LHCN-M2 (cell line): ENCODE measurements around the gene PCBP3. TPM values are rescaled to one million over a fixed set of nuclear protein-coding genes. Genes with fewer than 3 reads are reported as not detected.

Experiments used
- DNase-seq: peaks from one replicate; pipeline ENCODE4 v3.0.0-alpha.2; 2012; ENCODE audit warnings: low read depth
- total RNA-seq: library from RNA; depleted of rRNA; stranded (reverse); fragments of >200 nt; gene quantifications from 2 replicates; pipeline ENCODE4 v1.2.3, GENCODE V29; 2014

The PCBP3 gene
- total RNA-seq, 1 experiment from 2014 or later, result 3.8 TPM

DNA sequence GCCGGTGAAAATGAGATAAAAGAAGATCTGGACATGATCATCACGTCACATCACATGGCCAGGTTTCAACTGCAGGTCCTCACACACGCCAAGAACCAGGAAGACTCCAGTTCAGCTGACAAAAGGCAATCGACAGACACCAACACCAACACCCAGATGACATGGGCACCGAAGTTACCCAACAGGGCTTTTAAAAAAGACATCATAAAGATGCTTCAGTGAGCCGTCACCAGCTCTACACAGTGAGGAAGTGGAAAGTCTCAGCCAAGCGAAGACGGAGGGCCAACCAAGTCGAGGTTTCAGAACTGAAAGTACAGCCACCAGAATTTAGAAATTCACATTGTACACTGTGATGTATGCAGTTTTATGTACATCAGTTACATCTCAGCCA is 183.8 kb downstream of the PCBP3 start:
- DNase-seq, result no peak

DNA sequence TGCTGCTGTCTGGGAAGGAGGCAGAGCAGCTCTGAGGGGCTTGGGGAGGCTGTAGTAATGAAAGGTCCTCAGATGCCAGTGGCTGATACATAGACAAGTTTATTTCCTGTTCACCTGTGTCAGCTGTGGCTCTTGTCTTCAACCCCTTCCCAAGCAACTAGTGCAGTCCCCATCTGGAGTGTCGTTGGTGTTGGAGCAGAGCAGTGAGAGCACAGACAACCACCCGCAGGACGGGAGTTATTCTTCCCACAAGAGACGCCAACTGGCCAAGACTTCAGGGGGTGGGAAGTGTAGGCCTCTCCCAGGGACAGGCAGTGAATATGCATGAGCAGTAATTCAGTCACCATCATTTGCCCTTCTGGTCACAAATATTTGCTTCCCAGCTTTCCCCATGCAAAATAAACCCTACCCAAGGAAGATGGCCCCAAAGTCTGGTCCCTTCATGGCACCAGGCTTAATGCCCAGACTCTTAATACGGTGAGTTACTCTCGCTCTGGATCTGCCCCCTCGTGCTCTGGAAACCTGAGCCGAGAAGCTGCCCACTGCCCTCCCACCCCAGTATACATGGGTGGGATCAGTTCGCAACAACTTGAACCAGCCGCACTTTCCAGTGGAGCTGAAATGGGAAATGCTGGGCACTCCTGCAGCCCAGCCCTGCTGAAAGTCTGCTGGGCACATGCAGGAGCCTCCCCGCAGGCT is 184.5 kb downstream of the PCBP3 start:
- DNase-seq, result no peak

DNA sequence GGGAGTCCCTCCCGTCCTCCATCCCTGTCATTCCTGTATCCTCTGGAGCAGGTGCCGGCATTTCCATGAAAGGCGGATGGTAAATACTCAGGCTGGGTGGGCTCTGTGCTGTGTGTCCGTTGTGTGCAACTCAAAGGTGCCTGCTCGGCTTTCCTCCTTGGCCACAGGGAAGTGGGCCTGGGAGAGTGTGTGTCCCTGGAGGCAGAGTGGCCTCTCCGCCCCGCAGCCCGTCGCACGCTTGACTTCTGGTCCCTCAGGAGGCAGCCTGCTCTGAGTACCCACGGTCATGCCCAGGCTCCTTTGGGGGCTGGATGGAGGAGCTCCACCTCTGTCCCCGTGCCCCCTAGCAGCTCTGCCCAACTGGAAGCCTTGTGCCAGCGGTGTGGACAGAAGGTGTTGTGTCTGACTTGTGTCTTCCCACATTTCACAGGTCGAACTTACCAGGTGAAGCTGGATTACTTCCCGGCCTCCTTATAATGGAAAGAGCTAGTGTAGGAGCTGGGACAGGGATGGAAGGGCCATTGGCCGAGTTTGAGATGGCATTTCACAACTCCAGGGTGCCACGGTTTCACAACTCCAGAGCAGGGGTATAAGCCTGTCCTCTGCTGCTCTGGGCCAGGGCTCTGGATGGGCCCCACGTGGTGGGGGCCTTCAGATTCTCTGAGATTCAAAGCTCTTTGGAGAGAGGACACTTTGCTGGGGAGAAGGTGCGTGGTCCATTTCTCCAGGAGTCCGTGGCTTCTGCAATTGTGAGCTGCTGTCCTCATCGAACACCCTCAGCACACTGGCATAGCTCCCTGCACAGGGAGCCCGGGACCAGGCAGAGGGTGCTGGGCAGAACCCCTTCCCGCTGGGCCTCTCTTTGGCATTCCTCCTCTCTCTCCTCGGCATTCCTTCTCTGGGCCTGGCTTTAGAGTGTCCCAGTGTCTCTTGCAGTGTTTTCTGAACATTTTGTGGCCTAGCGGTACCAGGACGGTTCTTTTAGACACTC is 185.3 kb downstream of the PCBP3 start:
- DNase-seq, result no peak

DNA sequence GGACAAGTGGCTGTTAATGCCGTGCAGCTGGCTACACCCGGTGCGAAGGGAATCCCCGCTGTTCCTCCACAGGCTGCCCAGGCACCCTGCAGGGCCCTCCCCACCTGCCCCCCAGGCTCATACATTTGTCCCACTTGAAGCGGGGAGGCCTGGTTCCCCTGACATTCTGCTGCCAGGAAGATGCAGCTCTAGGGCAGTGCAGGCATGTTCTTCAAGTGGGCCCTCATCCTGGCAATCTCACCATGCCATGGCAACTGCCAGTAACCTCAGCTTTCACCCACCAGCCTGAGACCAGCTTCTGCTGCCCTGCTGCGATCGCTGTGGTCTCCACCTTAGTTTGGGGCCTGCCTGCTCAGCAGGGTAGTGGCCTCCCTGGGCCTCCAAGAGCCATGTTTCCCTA is 186.1 kb downstream of the PCBP3 start:
- no peak for DNase-seq

DNA sequence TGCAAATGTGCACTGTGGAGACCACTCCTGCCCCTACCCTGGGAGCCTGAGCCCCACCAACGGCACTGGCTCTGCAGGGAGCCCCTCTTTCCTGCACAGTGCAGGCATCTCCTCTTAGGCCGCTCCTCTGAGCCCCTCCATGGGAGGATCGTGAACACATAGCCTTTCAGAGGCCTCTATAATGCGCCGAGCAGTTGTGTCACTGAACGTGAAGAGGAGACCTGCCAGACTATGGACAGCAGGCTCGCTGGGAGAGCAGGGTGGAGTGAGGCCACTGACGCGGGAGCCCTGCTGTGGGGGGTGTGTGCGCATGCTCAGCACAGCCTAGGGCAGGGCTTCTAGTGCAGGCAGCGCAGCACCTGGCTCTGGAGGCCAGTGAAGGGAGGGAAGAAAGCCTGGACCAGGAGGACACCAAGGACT is 186.7 kb downstream of the PCBP3 start:
- DNase-seq, result no peak

DNA sequence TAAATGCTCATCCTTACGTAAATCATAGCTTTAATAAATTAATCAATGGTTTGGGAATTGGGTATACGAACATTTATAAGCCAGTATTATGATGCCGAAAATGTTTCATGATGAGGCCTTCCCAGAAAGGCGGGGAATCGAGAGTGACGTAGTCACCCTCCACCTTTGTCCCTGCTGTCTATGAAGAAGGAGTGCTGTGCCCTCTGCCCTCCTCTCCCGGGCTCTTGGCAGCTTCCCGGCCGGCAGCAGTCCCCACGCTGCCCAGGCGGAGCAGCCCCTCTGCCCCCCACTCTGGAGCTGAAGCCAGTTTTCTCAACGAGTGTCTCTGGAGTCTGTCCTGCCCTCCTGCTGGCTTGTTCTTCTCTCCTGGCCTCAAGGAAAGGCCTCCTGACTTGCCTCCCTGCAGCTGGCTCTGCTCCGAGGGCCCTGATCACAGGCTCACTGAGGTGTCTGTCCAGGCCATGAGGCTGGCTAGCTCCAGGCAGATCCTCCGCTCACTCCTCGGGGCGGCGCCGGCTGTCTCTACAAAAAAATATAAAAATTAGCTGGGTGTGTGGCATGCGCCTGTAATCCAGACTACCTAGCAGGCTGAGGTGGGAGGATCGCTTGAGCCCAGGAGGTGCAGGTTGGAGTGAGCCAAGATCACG is 187.3 kb downstream of the PCBP3 start:
- no peak for DNase-seq

DNA sequence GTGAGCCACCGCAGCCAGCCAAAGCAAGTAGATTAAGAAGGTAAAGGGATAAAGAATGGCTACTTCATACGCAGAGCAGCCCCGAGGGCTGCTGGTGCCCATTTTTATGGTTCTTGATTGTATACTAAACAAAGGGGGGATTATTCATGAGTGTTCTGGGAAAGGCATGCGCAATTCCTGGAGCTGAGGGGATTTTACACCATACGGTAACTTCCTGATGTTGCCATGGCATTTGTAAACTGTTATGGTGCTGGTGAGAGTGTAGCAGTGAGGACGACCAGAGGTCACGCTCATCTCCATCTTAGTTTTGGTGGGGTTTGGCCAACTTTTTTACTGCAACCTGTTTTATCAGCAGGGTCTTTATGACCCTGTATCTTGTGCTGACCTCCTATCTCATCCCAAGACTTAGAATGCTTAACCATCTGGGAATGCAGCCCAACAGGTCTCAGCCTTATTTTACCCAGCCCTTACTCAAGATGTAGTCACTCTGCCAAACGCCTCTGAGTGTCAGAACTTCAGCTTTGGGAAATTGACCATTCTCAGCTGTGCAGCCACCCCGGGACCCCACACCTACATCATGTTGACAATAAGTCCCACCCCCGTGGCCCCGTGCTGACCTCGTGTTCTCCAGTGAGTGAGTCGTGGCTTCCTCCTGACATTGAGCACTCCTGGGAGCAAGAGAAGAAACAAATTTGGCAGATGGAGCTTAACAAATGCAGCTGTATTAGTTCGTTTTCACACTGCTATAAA is 188.6 kb downstream of the PCBP3 start:
- peak; percentile 89 for DNase-seq

DNA sequence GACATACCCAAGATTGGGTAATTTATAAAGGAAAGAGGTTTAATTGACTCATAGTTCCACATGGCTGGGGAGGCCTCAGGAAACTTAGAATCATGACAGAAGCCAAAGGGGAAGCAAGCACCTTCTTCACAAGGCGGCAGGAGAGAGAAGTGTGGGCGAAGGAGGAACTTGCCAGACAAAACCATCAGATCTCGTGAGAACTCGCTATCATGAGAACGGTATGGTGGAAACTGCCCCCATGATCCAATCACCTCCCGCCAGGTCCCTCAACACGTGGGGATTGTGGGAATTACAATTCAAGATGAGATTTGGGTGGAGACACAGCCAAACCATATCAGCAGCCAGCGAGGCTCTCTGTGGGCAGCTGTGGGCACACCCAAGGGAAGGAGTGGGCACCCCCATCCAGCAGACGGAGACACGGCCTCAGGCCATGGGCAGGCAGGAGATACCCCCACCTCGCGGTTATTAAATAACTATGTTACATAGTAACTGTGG is 189.3 kb downstream of the PCBP3 start:
- peak; percentile 34 for DNase-seq

DNA sequence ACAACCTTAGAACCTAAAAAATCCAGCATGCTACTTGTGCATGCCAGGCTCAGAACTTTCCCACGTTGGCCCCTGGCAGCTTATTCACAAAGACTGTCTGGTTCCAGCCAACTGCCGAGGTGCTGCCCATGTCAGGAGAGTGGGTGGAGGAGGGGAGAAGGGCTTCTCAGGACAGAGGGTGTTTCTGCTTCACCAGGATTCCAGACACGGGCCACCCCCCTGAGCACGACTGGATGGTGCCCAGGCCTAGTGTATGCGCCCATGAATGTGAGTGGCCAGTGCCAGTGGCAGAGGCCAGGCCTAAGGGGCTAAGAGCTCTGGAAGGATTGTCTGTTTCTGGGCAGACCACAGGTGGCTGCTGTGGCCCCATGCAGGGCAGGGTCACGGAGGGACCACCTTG is 189.9 kb downstream of the PCBP3 start:
- no peak for DNase-seq

DNA sequence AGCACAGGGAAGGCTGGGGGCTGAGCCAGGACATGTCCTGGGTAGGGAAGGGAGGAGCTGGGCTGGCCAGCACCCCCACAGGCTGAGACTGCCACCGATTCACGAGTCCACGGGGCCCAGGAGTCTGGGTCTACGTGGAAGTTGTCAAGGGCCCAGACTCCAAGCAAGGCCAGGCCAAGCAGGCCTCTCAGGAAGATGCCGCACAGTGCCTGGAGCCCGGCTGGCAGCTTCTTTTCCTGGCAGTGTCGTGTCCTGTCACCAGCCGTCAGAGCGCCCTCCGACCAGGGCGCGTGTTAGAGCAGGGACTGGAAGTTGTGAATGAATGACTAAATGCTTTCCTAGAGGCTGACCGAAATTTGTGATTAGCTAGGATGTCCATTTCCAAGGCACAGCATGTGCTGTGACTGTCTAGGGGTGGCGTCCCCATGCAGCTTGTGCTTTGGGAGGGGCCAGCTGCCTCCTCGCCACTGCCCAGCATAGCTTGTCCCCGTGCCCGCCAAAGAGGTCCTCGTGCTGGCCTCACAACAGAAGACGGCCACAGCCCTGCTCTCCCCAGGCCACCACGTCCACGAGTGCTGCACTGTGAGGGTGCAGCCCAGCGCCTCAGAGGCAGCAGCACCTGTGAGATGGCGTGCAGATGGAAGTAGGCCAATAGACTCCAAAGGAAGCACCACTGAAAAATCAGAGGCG is 190.6 kb downstream of the PCBP3 start:
- no peak for DNase-seq

DNA sequence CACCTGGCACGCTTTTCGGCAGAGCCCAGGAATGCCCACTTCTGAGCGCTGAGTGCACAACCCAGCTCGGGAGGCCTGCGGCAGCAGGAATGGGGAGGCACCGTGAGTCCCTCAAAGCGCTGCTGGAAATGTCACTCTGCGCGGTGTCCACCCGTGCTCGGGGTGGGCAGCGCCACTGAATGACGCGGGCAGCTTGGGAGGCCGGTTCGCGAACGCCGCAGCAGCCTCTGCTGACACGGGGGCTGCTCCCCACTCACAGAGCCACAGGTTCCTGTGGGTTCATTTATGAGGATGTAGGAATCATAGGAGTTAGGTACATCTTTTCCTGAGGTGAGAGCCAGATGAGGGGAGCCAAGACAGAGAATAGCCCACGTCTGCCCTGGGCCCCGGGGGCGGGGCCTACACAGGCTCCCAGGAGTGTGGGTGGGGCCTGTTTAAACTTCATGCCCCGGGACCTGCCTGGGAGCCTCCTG is 191.3 kb downstream of the PCBP3 start:
- DNase-seq, result no peak

DNA sequence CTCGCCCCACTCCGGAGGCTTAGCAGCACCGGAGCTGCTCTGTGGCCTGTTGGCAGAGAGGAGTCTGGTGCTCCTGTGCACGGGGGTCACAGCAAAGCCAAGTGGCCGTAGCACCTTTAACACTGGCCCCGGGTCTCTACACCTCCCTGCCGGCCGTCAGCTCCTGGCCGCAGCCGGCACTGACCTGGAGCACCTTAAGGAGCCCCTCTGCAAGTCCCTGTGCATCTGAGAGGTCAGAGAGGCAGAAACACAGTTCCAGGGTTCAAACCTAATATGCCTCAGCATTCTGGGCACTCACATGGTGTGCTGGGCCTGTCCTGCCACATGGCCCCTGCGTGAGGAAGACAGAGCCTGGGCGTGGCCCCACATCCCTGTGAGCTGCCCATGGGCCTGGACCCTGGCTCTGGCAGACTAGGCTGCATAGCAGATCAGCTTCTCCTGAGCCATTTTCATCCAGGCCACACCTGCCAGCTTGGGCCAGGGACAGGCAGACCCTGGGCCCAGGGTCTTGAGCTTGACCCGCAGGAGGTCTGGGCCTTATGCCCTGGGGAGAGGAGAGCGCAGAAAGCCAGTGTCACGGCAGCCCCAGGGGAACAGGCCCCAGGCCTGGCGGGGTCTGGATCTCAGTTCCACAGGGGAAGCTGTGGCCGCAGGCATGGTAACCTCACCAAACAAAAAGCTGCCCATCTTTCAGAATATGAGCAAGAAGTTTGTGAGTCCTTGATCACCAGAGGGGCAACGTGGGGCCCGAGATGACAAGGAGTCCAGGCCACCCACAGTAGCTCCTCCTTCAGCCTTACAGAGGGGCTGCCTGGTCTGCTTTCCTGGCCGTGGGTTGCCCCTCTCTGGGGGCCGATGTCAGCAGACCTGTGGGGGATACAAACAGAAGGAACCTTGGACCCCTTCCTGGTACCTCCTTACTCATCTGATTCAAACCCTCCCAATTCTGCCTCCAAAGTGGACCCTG is 192.1 kb downstream of the PCBP3 start:
- DNase-seq, result no peak

DNA sequence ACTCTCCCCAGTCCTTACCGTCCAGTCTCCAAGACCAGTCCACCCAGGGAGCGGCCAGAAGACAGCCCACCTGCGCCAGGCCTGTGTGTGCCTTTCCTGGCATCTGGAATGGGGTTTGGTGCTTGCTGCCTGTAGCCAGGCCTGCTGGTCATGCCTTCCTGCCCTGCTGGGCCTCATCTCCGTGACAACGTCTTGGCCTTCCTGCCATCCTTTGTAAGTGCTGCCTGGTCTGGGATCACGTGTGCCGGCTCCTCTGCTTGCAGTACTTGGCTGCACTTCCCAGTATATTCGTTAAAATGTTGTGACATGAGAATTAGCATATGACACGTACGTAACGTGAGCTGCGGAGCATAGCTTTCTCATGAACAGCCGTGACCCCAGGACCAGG is 192.7 kb downstream of the PCBP3 start:
- no peak for DNase-seq

DNA sequence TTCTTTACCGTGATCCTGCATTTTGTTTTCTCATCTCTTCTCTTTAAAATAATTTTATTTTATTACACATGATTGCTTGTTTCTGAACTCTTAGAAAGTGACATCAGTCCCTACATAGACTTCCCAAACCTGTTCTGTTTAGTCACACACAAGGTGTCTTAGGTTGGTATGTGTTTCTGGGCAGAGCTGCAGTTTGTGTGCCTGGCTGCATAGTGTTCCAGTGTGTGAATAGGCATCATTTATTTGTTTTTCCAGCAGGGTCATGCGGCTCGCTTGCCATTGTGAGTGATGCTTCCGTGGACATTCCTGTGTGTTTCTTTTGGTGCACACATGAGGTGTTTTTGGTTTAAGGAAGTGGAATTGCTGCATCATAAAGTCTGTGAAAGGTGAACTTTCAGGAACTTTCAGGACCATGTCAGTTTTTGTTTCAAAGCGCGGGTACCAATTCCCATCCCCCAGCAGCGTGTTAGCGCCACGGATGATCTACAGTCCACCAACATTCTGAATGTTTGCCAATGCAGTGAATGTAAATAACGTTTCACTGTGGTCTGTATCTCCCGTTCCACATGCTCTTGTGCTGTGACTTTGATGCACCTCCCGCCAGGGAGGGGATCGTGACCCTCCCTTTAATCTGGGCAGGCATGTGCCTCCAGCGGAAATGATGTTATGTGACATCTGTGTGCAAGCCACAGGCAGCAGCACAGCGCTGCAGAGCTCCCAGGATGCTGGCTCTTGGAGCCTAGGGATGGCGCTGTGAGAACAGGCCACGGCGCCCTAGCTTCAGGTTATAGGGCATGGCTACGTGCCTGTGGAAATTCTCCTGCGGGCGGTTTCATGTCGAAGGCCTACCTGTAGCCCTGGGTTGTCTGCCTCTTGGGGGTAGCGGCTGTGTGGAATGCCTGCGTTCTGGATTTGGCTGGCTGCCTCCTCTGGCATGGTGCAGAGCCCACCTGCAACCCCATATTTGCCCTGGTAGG is 193.5 kb downstream of the PCBP3 start:
- DNase-seq, result no peak

DNA sequence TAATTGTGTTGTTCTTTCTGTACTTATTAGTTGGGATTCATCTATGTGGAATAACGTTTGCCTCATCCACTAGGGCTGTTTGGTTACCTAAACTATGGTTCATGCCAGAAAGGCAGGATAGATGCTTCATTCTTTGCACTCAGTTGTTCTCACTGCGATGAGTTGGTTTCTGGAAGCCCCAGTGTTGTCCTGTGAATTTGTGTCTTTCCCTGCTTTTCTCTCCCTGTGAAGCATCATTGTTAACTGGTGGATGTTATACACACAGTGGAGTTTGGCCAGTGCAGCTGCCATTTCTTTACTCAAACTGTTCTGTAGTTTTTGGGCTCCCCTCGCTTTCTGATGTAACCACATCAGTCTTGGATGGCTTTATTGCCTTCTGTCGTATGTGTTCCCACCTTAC is 194.4 kb downstream of the PCBP3 start:
- DNase-seq, result no peak

DNA sequence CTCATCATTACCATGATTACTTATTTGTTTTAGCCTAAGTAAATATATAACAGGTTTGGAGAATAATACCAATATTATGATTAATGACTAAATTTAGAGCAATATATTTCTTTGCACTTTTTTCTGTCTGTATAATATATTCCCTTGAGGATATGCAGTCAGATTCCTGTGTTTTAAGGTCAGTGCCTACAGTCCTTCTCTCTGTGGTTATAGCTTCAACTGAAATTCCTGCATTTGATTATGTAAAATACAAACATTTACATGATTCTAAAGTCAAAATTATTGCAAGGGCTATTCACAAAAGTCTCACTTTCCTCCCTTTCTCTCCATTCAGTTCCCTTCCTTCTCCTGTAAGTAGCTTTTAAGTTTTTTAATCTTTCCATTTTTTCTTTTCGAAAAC is 195.1 kb downstream of the PCBP3 start:
- peak; percentile 48 for DNase-seq

DNA sequence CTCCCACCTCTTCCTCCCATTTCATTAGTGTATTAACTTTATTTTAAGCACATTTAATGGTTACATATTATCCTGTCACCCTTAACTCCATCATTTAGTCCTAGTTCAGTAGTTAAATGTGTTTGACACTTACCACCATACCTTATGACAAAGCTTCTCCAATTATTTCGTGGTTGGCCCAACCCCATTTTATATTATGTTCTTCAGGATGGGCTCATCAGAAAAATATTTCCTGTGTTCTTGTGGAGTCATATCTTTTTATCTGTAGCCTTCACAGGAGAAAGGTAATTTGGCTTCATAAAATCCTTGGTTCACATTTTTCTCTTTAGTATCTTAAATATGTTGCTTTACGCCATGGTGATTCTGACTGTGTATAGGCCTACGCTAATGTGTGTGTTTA is 195.7 kb downstream of the PCBP3 start:
- peak; percentile 74 for DNase-seq

DNA sequence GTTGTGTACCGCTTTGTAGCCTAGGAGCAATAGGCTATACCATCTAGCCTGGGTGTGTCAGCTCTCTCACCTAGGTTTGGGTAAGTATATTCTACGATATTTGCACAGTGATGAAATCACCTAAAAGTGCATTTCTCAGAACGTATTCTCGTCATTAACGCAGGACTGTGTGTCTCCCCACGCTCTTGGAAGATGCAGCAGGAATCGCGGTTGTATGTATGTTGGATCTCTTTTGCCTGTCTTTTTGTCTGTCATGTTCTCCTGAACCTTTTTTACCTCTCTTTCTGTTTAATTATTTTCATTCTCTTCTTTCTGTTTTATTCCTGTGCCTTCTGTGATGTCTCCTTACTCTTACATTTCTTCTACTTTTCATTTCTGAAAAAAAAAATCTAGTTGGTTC is 197.5 kb downstream of the PCBP3 start:
- no peak for DNase-seq
